OCI-LY1 (cell line): Measurements from ENCODE around the gene LINGO3.

Experiments used
- CTCF ChIP-seq: fragments of 200-600 bp; sonication (generic), shearing (Covaris generic); IDR thresholded peaks from 2 replicates; pipeline ENCODE4 v1.5.1; 2017; ENCODE audit warnings: mild to moderate bottlenecking, antibody characterized with exemption, low read length, moderate library complexity, mixed read lengths
- EZH2 ChIP-seq: fragments of 200-600 bp; sonication (generic), shearing (Covaris generic); IDR thresholded peaks from 2 replicates; pipeline ENCODE4 v1.8.0; 2017; ENCODE audit warnings: borderline replicate concordance, mixed run types, mild to moderate bottlenecking, antibody characterized with exemption, low read length, moderate library complexity, mixed read lengths

- TF ChIP-seq CTCF: no peak
- no peak for TF ChIP-seq EZH2
Measured at GRCh38 chr19:2343289-2343982, 35.5 kb upstream of the LINGO3 start.
